OCI-LY1 (cell line): ENCODE measurements around the gene ETV6.

Experiments used
- H2AFZ ChIP-seq: fragments of 200-600 bp; sonication (generic), shearing (Covaris generic); 2 replicates; pipeline ENCODE4 v1.6.0; 2014; ENCODE audit warnings: antibody characterized with exemption, mild to moderate bottlenecking, low read length
- H3F3A ChIP-seq: fragments of 200-600 bp; sonication (generic), shearing (Covaris generic); 2 replicates; pipeline ENCODE4 v1.6.0; 2014; ENCODE audit warnings: mild to moderate bottlenecking, antibody characterized with exemption, low read length, moderate library complexity; ENCODE audit not compliant: insufficient read depth
- H3K27ac ChIP-seq: fragments of 200-600 bp; sonication (generic); 2 replicates; pipeline ENCODE4 v1.5.1; 2014; ENCODE audit warnings: low read length, mixed run types, mild to moderate bottlenecking, low read depth; ENCODE audit not compliant: poor library complexity, severe bottlenecking
- H3K27me3 ChIP-seq: fragments of 200-600 bp; sonication (generic); 2 replicates; pipeline ENCODE4 v1.6.0; 2014; ENCODE audit warnings: antibody characterized with exemption, mild to moderate bottlenecking, low read length, moderate library complexity; ENCODE audit not compliant: insufficient read depth
- H3K36me3 ChIP-seq: fragments of 200-600 bp; sonication (generic); 2 replicates; pipeline ENCODE4 v1.6.1; 2014; ENCODE audit warnings: mild to moderate bottlenecking, antibody characterized with exemption, low read length, moderate library complexity, mixed read lengths; ENCODE audit not compliant: insufficient read depth
- H3K4me1 ChIP-seq: fragments of 200-600 bp; sonication (generic); 2 replicates; pipeline ENCODE4 v1.5.1; 2014; ENCODE audit warnings: mild to moderate bottlenecking, low read length, moderate library complexity; ENCODE audit not compliant: insufficient read depth, severe bottlenecking
- H3K4me2 ChIP-seq: fragments of 200-600 bp; sonication (generic), shearing (Covaris generic); 2 replicates; pipeline ENCODE4 v1.6.1; 2014; ENCODE audit warnings: low read length
- H3K4me3 ChIP-seq: fragments of 200-600 bp; sonication (generic); 2 replicates; pipeline ENCODE4 v1.5.1; 2014; ENCODE audit warnings: low read length, low read depth, mild to moderate bottlenecking, mixed read lengths; ENCODE audit not compliant: poor library complexity, severe bottlenecking
- H3K79me2 ChIP-seq: fragments of 200-600 bp; shearing (Covaris generic); 2 replicates; pipeline ENCODE4 v1.6.1; 2016; ENCODE audit warnings: mixed run types, low read length, mixed read lengths; ENCODE audit not compliant: insufficient read depth
- H3K9ac ChIP-seq: fragments of 200-600 bp; sonication (generic), shearing (Covaris generic); 2 replicates; pipeline ENCODE4 v1.6.1; 2014; ENCODE audit warnings: mild to moderate bottlenecking, low read length, mixed read lengths
- H3K9me2 ChIP-seq: fragments of 200-600 bp; sonication (generic), shearing (Covaris generic); 2 replicates; pipeline ENCODE4 v1.6.1; 2014; ENCODE audit warnings: low read depth, mild to moderate bottlenecking, low read length, mixed read lengths
- H3K9me3 ChIP-seq: fragments of 200-600 bp; shearing (Covaris generic); 2 replicates; pipeline ENCODE4 v1.6.1; 2014; ENCODE audit warnings: low read length, mixed read lengths
- H4K20me1 ChIP-seq: fragments of 200-600 bp; sonication (generic), shearing (Covaris generic); 2 replicates; pipeline ENCODE4 v1.6.0; 2016; ENCODE audit warnings: mild to moderate bottlenecking, low read length; ENCODE audit not compliant: insufficient read depth
- CTCF ChIP-seq: fragments of 200-600 bp; sonication (generic), shearing (Covaris generic); IDR thresholded peaks from 2 replicates; pipeline ENCODE4 v1.5.1; 2017; ENCODE audit warnings: mild to moderate bottlenecking, antibody characterized with exemption, low read length, moderate library complexity, mixed read lengths
- EZH2 ChIP-seq: fragments of 200-600 bp; sonication (generic), shearing (Covaris generic); IDR thresholded peaks from 2 replicates; pipeline ENCODE4 v1.8.0; 2017; ENCODE audit warnings: borderline replicate concordance, mixed run types, mild to moderate bottlenecking, antibody characterized with exemption, low read length, moderate library complexity, mixed read lengths

ETV6 gene

GRCh38 chr12:11896417-11896929, 247.0 kb downstream of the ETV6 start:
- peaks cover 79% of the 10 kb centered on the region for H3K4me1 ChIP-seq
- peak overlapping the region; percentile 99 for H3K27ac ChIP-seq
- no peak for TF ChIP-seq CTCF
- TF ChIP-seq EZH2: no peak
- no peaks in the 10 kb centered on the region for H3K9me2 ChIP-seq
- no peak overlapping the region for H2AFZ ChIP-seq
- no peaks in the 10 kb centered on the region for H3F3A ChIP-seq
- no peak overlapping the region for H3K4me3 ChIP-seq
- no peaks in the 10 kb centered on the region for H3K36me3 ChIP-seq
- H4K20me1 ChIP-seq: no peaks in the 10 kb centered on the region
- peak overlapping the region; percentile 56 for H3K4me2 ChIP-seq
- H3K79me2 ChIP-seq: no peaks in the 10 kb centered on the region
- no peaks in the 10 kb centered on the region for H3K27me3 ChIP-seq
- peak overlapping the region; percentile 57 for H3K9ac ChIP-seq
- H3K9me3 ChIP-seq: no peaks in the 10 kb centered on the region

DNA sequence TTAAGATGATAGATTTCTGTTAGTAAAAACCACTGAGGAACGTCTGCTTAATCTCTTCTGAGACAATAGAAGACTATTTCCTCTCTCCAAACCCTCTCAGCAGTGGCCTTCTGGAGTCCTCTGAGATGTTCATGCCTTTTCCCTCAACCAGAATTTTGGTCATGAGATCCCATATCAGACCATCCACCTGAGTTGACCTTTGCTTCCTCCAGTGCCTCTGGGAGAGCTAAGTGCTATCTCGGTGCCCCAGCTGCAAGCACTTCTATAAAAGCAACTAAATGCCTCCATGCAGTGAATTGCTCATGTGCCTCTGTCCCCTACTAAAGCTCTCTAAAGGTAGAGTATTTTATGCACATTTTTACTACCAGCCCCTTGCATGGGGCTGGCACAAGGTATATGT, 248.4 kb downstream of the ETV6 start:
- TF ChIP-seq EZH2 (no peak), CTCF (no peak)
- Histone ChIP-seq H3K9ac (no peak overlapping the region; the same call in 1 of the 2 replicates), H3K9me3 (no peaks in the 10 kb centered on the region), H3F3A (no peaks in the 10 kb centered on the region), H3K79me2 (no peaks in the 10 kb centered on the region), H4K20me1 (no peaks in the 10 kb centered on the region), H2AFZ (no peak overlapping the region), H3K4me3 (no peak overlapping the region), H3K27me3 (no peaks in the 10 kb centered on the region), H3K9me2 (no peaks in the 10 kb centered on the region), H3K4me2 (no peak overlapping the region), H3K27ac (peak overlapping the region; percentile 99), H3K36me3 (no peaks in the 10 kb centered on the region), H3K4me1 (peaks cover 79% of the 10 kb centered on the region)

DNA sequence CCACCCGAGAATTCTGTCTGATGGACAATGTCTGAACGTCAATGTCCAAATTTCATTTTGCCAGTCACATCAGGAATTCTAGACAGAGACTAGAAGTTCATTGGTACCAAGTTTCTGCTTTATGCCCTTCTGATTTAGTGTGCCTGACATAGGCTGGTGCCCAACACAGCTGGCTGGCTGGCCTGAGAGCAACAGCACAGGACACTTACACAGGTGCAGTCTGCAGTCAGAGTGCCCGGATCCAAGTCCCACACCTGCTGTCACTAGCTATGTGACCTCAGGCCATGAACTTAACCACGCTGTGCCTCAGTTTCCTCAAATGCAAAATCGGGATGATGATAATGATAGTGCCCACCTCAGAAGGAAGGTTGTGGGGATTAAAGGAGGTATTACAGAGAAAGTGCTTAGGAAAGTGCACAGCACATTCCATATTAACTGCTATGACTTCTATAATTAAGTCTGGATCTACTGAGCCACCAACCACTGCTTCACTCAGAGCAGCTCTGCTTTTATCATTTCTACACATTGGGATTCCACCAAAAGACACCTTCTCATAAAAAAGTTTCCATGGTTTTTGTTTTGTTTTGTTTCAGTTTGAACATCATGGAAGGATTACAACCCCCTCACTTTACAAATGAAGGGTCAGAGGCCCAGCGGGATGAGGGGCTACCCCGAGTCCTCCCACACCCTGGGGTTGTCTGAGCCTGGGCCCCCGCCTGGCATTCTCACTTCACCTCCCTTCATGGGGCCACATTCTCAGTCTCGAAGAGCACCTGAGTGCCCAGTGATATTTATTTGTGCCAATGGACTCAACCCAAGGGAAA, 252.4 kb downstream of the ETV6 start:
- no peaks in the 10 kb centered on the region for H3F3A ChIP-seq
- peak overlapping the region; percentile 19; the same call in 1 of the 2 replicates for H3K9ac ChIP-seq
- no peaks in the 10 kb centered on the region for H3K27me3 ChIP-seq
- peaks cover 45% of the 10 kb centered on the region for H3K4me1 ChIP-seq
- no peaks in the 10 kb centered on the region for H3K9me3 ChIP-seq
- H3K4me2 ChIP-seq: peak overlapping the region; percentile 26; the same call in 1 of the 2 replicates
- H3K27ac ChIP-seq: peak overlapping the region; percentile 77
- H3K4me3 ChIP-seq: no peak overlapping the region
- H3K79me2 ChIP-seq: no peaks in the 10 kb centered on the region
- no peaks in the 10 kb centered on the region for H4K20me1 ChIP-seq
- no peaks in the 10 kb centered on the region for H3K9me2 ChIP-seq
- H2AFZ ChIP-seq: 0 out of 2 replicates have a peak overlapping the region, but pooled peaks have one; percentile 53
- H3K36me3 ChIP-seq: no peaks in the 10 kb centered on the region
- TF ChIP-seq CTCF (no peak), EZH2 (no peak)
